ENCODE data around the gene KRTAP10-7. TPM values are rescaled to one million over a fixed set of nuclear protein-coding genes. Genes with fewer than 3 reads are reported as not detected.

The KRTAP10-7 gene
- total RNA-seq, 1 experiment from 2014 or later, result not detected

DNA sequence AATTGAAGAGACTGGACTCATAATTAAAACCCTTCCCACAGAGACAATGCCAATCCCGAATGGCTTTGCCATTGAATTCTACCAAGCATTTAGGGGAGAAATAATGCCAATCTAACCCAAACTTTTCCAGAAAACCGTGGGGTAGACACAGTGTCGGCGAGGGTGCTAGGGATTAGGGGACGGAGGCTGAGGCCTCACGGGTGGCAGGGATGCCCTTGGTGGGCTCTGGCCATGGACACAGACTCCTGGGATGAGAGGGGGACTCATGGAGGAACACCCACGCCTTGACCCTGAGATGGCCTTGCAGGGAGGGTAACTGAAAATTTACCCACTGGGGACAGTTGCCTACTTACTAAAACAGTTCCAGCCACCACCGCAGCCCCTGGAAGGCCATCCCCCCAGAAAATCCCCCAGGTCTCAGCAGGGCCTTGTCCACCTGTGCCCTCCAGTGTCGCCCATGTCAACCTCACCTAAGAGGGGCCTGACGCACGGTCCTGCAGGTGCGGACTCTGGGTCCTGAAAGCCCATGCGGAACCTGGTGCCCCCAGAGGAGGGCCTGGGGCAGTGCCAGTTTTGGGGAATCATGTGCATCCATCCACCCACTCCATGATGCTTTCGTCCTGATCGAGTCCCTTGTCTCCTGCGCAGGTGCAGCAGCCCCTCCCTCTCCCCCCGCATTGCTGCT is 21.9 kb upstream of the KRTAP10-7 start:
- DNase-seq, result peak; percentile 16
- Histone ChIP-seq H3K23me2 (ENCODE audit: insufficient read length, low read depth, low read length, poor library complexity, severe bottlenecking) (no peaks in the 10 kb centered on the region), H3T11ph (ENCODE audit: low read length) (no peak overlapping the region)

More for the DNA sequence above, 21.9 kb upstream of the KRTAP10-7 start:
- H3K4ac ChIP-seq (ENCODE audit: low read depth, low read length), result no peak overlapping the region
- H2BK120ac ChIP-seq (ENCODE audit: low read depth, low read length, poor library complexity, severe bottlenecking), result no peak overlapping the region
- H3K9ac ChIP-seq (ENCODE audit: extremely low read depth, insufficient read length, low read length), result no peak overlapping the region
- H3K79me2 ChIP-seq (ENCODE audit: insufficient read depth, low read length), result no peaks in the 10 kb centered on the region
- no peak overlapping the region for H4K5ac ChIP-seq (ENCODE audit: insufficient read length, low read depth, low read length)
- no CpG with 5 or more reads among the region's 17 CpGs for WGBS (ENCODE audit: extremely low coverage, insufficient read length, low lambda C conversion rate)
- no peak overlapping the region for H2BK5ac ChIP-seq (ENCODE audit: insufficient read length, low read length)
- H3K79me1 ChIP-seq (ENCODE audit: insufficient read depth, low read depth, low read length, poor library complexity, severe bottlenecking), result no peaks in the 10 kb centered on the region
- no peak overlapping the region; a peak in 1 of 7 replicates for H3K27ac Mint-ChIP-seq
- peaks cover 0 to 28% (median 12%) of the 10 kb centered on the region in 3 experiments; a peak in 5 of 7 replicates for H3K36me3 Mint-ChIP-seq (ENCODE audit: insufficient read depth in 1 of 3, low read depth in 3 of 3)
- H3K4me1 ChIP-seq (ENCODE audit: insufficient read depth, low read length), result no peaks in the 10 kb centered on the region
- peaks cover 18% of the 10 kb centered on the region for H3K27me3 Mint-ChIP-seq (ENCODE audit: low read depth)
- H2BK15ac ChIP-seq (ENCODE audit: low read depth, low read length), result no peak overlapping the region
- H4K91ac ChIP-seq (ENCODE audit: insufficient read length, low read depth, low read length), result no peak overlapping the region
- H3K18ac ChIP-seq (ENCODE audit: insufficient read length, low read depth, low read length), result no peak overlapping the region
- H4K20me1 ChIP-seq (ENCODE audit: control insufficient read depth, insufficient read depth, insufficient read length), result no peaks in the 10 kb centered on the region
- H3K14ac ChIP-seq (ENCODE audit: insufficient read depth, low read length), result no peak overlapping the region
- no peaks in the 10 kb centered on the region for H3K9me3 ChIP-seq (ENCODE audit: control insufficient read depth, low read depth, low read length)
- H3K27me3 ChIP-seq (ENCODE audit: insufficient read depth, low read length), result no peaks in the 10 kb centered on the region
- peaks cover 16 to 33% of the 10 kb centered on the region in 2 experiments for H3K4me1 Mint-ChIP-seq
- H2AK5ac ChIP-seq (ENCODE audit: insufficient read length, low read length), result no peak overlapping the region
- no peak overlapping the region for H2BK20ac ChIP-seq (ENCODE audit: low read depth, low read length, poor library complexity, severe bottlenecking)
- H3K9me3 Mint-ChIP-seq, result peaks cover 18 to 28% of the 10 kb centered on the region in 2 experiments
- H4K8ac ChIP-seq (replicated peaks; ENCODE audit: insufficient read length, low read depth, low read length), result no peak overlapping the region
- no peak overlapping the region for H3K23ac ChIP-seq (ENCODE audit: insufficient read length, low read depth, low read length)
- TF ChIP-seq, protein P1, sequence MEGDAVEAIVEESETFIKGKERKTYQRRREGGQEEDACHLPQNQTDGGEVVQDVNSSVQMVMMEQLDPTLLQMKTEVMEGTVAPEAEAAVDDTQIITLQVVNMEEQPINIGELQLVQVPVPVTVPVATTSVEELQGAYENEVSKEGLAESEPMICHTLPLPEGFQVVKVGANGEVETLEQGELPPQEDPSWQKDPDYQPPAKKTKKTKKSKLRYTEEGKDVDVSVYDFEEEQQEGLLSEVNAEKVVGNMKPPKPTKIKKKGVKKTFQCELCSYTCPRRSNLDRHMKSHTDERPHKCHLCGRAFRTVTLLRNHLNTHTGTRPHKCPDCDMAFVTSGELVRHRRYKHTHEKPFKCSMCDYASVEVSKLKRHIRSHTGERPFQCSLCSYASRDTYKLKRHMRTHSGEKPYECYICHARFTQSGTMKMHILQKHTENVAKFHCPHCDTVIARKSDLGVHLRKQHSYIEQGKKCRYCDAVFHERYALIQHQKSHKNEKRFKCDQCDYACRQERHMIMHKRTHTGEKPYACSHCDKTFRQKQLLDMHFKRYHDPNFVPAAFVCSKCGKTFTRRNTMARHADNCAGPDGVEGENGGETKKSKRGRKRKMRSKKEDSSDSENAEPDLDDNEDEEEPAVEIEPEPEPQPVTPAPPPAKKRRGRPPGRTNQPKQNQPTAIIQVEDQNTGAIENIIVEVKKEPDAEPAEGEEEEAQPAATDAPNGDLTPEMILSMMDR (conservative IDR thresholded peaks at IDR 0.05), result no peak
- no peak overlapping the region for H2AFZ ChIP-seq (ENCODE audit: low read length)
- H3K4me3 Mint-ChIP-seq, result no peak overlapping the region
- no peak overlapping the region for H3K4me2 ChIP-seq (ENCODE audit: insufficient read depth, insufficient read length, low read length)
- no peak overlapping the region for H2BK12ac ChIP-seq (ENCODE audit: insufficient read length, low read depth, low read length)
- H3K27ac ChIP-seq (ENCODE audit: insufficient read length, low read depth, low read length), result no peak overlapping the region
- no peak overlapping the region for H3K56ac ChIP-seq (ENCODE audit: insufficient read length, low read depth, low read length)

Data from H9 (cell line).